Adrenal gland (tissue), 12 donors: ENCODE measurements around the gene ABHD14A. TPM values are rescaled to one million over a fixed set of nuclear protein-coding genes. Genes with fewer than 3 reads are reported as not detected.

Experiments
- DNase-seq, 7 donors: peaks; one replicate each; pipeline ENCODE4 v3.0.0-alpha.2; 2019 to 2020
- H3K27ac ChIP-seq, 5 donors: fragments of 200-600 bp; sonication (generic) in 4 of 5; 1 replicate in 3 of 5; 2 replicates in 2 of 5; pipeline versions ENCODE4 v1.5.1 to v1.8.0; 2016 to 2020; ENCODE audit warnings: mild to moderate bottlenecking in 1 of 5
- H3K27me3 ChIP-seq: fragments of 200-600 bp; 2 replicates; pipeline ENCODE4 v1.8.0; 2021
- H3K36me3 ChIP-seq, 2 donors: fragments of 200-600 bp; replicated peaks in 1 of 2; 1 replicate in 1 of 2; 2 replicates in 1 of 2; pipeline versions ENCODE4 v1.5.1 to v1.8.0; 2018 to 2022
- H3K4me1 ChIP-seq, 2 donors: fragments of 200-600 bp; replicated peaks in 1 of 2; 1 replicate in 1 of 2; 2 replicates in 1 of 2; pipeline versions ENCODE4 v1.5.1 to v1.8.0; 2018 to 2021
- H3K4me3 ChIP-seq, 4 donors: fragments of 200-600 bp; sonication (generic) in 3 of 4; one replicate each; pipeline ENCODE4 v1.5.1; 2016 to 2018
- H3K9me3 ChIP-seq, 3 donors: fragments of 200-600 bp; sonication (generic) in 1 of 3; replicated peaks in 1 of 3; 1 replicate in 2 of 3; 2 replicates in 1 of 3; pipeline versions ENCODE4 v1.5.1 to v1.8.0; 2016 to 2021
- CTCF ChIP-seq, 6 experiments: fragments of 450-650 bp in 4 of 6; fragments of 200-600 bp in 2 of 6; sonication (generic) in 1 of 6; IDR thresholded peaks; 1 replicate in 5 of 6; 2 replicates in 1 of 6; pipeline versions ENCODE4 v1.5.1 to v1.8.0; 2016 to 2021; ENCODE audit warnings: antibody characterized with exemption in 6 of 6, mild to moderate bottlenecking in 2 of 6, moderate library complexity in 1 of 6
- POLR2A ChIP-seq, 2 donors: fragments of 450-650 bp; IDR thresholded peaks; one replicate each; pipeline ENCODE4 v1.6.1; 2017; ENCODE audit warnings: antibody characterized with exemption in 2 of 2, mild to moderate bottlenecking in 2 of 2, moderate library complexity in 1 of 2
- WGBS, 4 donors: extraction: QIAGEN DNeasy Blood & Tissue Kit in 2 of 4; methylation state at CpG; one replicate each; pipeline versions ENCODE4 v1.1.5 to v1.1.7; 2013 to 2017; 5-methylcytosine and 5-hydroxymethylcytosine counted together
- intact Hi-C, 2 donors: fragments of 100-400 bp; cut with DNase I; formaldehyde crosslinking; loops; one replicate each; pipeline versions ENCODE4 v1.14.1 to v1.15.0; 2022 to 2023
- polyA plus RNA-seq, 3 donors: library from polyadenylated mRNA; stranded (reverse); fragments of 200-250 nt in 2 of 3; fragments of 350-450 nt in 1 of 3; fragmentation: Illumina TruSeq in 1 of 3; extraction: RNeasy Lipid Tissue Mini Kit (QIAGEN cat#74804) in 1 of 3; gene quantifications; one replicate each; pipeline ENCODE4 v1.2.3, GENCODE V29; 2013 to 2014
- total RNA-seq, 9 donors: library from RNA; depleted of rRNA in 4 of 9; stranded (reverse); fragments of >200 nt in 4 of 9; fragments of 120-200 nt in 1 of 9; fragmentation: NEBNext Ultra II Directional in 1 of 9; extraction: Animal tissue kit (Norgen Biotek cat#: 25700) in 1 of 9; gene quantifications; one replicate each; pipeline versions ENCODE4 v1.1.0 to v1.2.4, GENCODE V29; 2013 to 2023
- donor health status: healthy with polysubstance abuse.
- donor health status: Bipolar disorder and iron deficiency.
- donor health status: DM: yes; HTN: yes; CAD: no.
- donor health status: DM: no; HTN: no; CAD: no.
- donor health status: DM: no; HTN: no; CAD: no.
- donor health status: DM: yes; HTN: yes; CAD: no.

ABHD14A gene
- total and polyA plus RNA-seq, 12 donors = 29.3 to 162 (median 77.1) TPM

GRCh38 chr3:51984269-51984647 lies 9.4 kb downstream of the ABHD14A start:
- Histone ChIP-seq H3K4me3 (peak overlapping the region in 1 of 4 donors; percentile 39), H3K27ac (peak overlapping the region in 4 of 5 donors; percentile 90 to 96 (median 92)), H3K36me3 (no peaks in the 10 kb centered on the region), H3K27me3 (no peaks in the 10 kb centered on the region), H3K4me1 (peaks cover 23 to 26% of the 10 kb centered on the region in 2 donors), H3K9me3 (no peaks in the 10 kb centered on the region)
- TF ChIP-seq POLR2A (IDR thresholded peaks at IDR 0.05) = no peak
- no peak for TF ChIP-seq CTCF (IDR thresholded peaks at IDR 0.05)
- intact Hi-C loops = no loop called here
- no peak for DNase-seq

GRCh38 chr3:51985063-51985462 lies 10.2 kb downstream of the ABHD14A start:
- H3K36me3 ChIP-seq = no peaks in the 10 kb centered on the region
- no peaks in the 10 kb centered on the region for H3K27me3 ChIP-seq
- H3K4me1 ChIP-seq = peaks cover 23 to 26% of the 10 kb centered on the region in 2 donors
- no peak overlapping the region for H3K27ac ChIP-seq
- H3K9me3 ChIP-seq = no peaks in the 10 kb centered on the region
- no peak overlapping the region for H3K4me3 ChIP-seq
- intact Hi-C loops = no loop called here
- WGBS, 4 donors = 92 to 95% (median 93%) methylated on average over 5 to 6 of the region's 6 CpGs
- DNase-seq = no peak
- TF ChIP-seq POLR2A (IDR thresholded peaks at IDR 0.05) (no peak), CTCF (IDR thresholded peaks at IDR 0.05) (no peak)

GRCh38 chr3:51986010-51986947 lies 11.4 kb downstream of the ABHD14A start:
- intact Hi-C loops = no loop called here
- no peak for DNase-seq
- no peaks in the 10 kb centered on the region for H3K27me3 ChIP-seq
- H3K9me3 ChIP-seq = no peaks in the 10 kb centered on the region
- H3K27ac ChIP-seq = no peak overlapping the region
- no peak overlapping the region for H3K4me3 ChIP-seq
- TF ChIP-seq POLR2A (IDR thresholded peaks at IDR 0.05) (no peak), CTCF (IDR thresholded peaks at IDR 0.05) (no peak)
- H3K36me3 ChIP-seq = no peaks in the 10 kb centered on the region
- WGBS, 4 donors = 87 to 92% (median 87%) methylated on average over 10 to 12 of the region's 12 CpGs
- H3K4me1 ChIP-seq = peaks cover 23 to 26% of the 10 kb centered on the region in 2 donors

- WGBS, 4 donors = 83 to 93% (median 90%) methylated on average over 7 of the region's 7 CpGs
- TF ChIP-seq CTCF (IDR thresholded peaks at IDR 0.05) = no peak
- no peak for TF ChIP-seq POLR2A (IDR thresholded peaks at IDR 0.05)
- H3K27ac ChIP-seq = no peak overlapping the region
- peaks cover 14 to 17% of the 10 kb centered on the region in 2 donors for H3K4me1 ChIP-seq
- no peaks in the 10 kb centered on the region for H3K27me3 ChIP-seq
- intact Hi-C loops = no loop called here
- H3K36me3 ChIP-seq = peaks cover 0 to 4% of the 10 kb centered on the region in 2 donors
- H3K9me3 ChIP-seq = no peaks in the 10 kb centered on the region
- DNase-seq = no peak
- no peak overlapping the region for H3K4me3 ChIP-seq
Measured at GRCh38 chr3:51987568-51987967, 12.7 kb downstream of the ABHD14A start.
